Hematopoietic multipotent progenitor cell treated with erythropoietin and hydrocortisone succinate and interleukin-3 and kit ligand, for 8 days (in vitro differentiated cells): ENCODE measurements around the gene EMILIN1.

Experiments
- DNase-seq: peaks from one replicate; pipeline ENCODE4 v3.0.0-alpha.2; 2015

Gene EMILIN1

DNA sequence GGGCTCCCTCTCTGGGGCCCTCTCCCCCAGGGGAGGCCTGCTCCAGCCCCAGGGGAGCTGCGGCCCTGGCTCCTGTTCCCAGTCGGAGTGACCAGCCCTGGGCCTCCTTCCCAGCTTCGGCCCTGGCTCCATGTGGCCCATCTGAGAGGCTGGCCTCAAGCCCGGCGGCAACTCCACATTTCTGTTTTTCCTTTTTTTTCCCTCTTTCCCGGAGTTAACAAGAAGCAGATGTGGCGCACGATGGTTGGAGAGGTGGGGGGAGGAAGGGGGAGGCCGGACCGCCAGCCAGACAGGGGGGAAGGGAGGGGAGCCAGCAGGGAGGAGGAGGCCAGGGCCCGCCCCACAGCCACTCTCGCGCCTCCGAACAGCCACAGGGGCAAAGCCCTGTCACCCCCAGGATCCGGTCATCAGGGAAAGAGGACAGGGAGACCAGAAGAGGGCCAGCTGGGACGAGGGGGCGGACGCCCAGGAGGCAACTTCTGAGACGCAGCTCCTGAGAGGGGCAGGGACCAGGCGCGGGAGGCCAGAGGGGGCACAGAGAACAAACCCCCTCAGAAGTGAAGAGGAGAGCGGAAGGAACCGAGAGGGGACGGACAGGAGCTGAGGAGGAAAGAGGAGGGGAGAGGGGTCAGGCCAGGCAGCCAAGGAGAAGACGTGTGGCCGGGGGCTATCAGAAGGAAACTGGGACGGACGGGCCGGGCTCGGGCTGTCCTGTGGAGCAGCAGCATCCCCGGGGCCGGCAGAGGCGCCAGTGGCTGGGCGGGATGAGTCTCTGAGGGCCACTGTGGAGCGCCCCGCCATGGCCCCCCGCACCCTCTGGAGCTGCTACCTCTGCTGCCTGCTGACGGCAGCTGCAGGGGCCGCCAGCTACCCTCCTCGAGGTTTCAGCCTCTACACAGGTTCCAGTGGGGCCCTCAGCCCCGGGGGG lies at the start of gene EMILIN1:
TSS of gene EMILIN1 (plus strand) at position 349 of the 928 bp plus-strand sequence. CDS start at position 800, 451 bp downstream.
- no peak for DNase-seq

DNA sequence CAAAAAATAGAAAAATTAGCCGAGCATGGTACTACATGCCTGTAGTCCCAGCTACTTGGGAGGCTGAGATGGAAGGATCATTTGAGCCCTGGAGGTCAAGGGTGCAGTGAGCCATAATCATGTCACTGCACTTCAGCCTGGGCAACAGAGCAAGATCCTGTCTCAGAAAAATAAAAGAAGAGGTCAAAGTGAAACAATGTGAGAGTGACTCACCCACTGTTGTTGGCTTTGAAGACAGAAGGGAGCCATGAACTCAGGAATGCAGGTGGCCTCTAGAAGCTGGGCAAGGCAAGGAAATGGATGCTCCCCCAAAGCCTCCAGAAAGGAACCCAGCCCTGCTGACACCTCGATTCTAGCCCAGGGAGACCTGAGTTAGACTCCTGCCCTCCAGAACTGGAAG lies 49.4 kb upstream of the EMILIN1 start:
- no peak for DNase-seq

DNA sequence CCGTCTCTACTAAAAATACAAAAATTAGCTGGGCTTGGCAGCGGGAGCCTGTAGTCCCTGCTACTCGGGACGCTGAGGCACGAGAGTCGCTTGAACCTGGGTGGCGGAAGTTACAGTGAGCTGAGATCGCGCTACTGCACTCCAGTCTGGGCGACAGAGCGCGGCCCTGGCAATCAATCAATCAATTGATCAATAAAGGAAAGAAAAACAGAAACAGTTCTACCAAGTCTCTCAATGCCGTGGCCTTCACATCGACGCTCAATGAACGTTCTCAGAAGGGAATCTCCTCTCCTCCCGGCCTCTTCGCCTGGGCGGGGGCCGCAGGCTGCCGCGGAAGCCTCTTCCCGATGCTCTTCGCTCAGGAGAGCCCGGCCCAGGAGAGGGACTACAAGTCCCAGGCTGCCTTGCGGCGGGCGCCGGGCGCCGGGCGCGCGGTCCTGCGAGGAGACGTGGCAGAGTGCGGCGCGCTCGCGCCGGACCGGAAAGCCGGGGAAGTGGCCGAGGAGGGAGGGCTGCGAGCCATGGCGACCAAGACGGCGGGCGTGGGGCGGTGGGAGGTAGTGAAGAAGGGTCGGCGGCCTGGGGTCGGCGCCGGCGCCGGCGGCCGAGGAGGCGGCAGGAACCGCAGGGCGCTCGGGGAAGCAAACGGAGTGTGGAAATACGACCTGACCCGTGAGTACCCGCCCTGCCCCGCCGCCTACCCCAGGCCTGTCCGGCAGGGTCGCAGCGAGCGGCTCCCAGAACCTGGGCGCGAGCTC lies 45.7 kb upstream of the EMILIN1 start, which contains the start of gene TMEM214:
TSS of gene TMEM214 (plus strand) at position 471 of the 758 bp plus-strand sequence. CDS start at position 522, 51 bp downstream.
- peak; percentile 89 for DNase-seq

DNA sequence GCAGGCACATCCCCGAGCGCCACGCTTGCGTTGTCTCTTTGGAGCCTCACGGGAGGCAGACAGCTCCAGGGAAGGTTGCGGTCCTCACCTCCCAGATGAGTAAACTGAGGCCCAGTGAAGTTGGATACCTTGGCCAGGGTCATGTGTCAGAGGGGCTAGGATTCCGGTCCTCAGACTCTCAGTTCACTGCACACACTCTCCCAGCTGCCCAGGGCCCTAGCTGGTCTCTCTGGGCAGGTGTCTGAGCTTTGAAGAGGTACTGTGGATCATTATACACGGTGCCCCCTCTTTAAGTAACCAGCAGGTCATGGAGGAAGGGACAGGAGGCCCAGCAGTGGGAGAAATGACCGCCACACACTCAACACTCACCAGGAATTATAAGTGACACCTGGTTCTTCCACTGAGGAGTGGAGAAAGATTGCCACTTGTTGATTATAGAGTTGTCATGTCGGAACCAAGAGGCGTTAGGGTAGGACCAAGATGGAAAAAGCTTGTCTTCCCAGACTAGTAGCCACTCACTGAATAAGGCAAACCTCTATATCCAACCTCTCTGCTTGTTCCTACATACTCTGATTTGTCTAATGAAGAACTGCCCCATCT lies 45.1 kb upstream of the EMILIN1 start:
- DNase-seq: no peak

DNA sequence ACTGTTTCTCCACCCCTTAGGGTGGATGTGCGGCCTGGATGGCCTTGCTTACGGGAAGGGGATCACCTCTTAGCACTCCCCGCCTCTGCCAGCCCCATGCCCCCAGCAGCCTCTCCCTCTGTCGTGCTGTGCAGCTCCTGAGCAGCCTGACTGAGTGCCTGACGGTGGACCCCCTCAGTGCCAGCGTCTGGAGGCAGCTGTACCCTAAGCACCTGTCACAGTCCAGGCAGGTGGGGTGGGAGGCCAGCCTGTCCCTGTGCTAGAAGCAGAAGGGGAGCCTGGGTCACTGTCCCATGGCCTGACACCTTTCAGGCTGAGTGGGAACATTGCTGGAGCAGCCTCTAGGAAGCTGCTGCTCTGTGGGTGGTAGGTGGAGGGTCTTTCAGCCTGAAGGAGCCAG lies 40.4 kb upstream of the EMILIN1 start:
- no peak for DNase-seq

DNA sequence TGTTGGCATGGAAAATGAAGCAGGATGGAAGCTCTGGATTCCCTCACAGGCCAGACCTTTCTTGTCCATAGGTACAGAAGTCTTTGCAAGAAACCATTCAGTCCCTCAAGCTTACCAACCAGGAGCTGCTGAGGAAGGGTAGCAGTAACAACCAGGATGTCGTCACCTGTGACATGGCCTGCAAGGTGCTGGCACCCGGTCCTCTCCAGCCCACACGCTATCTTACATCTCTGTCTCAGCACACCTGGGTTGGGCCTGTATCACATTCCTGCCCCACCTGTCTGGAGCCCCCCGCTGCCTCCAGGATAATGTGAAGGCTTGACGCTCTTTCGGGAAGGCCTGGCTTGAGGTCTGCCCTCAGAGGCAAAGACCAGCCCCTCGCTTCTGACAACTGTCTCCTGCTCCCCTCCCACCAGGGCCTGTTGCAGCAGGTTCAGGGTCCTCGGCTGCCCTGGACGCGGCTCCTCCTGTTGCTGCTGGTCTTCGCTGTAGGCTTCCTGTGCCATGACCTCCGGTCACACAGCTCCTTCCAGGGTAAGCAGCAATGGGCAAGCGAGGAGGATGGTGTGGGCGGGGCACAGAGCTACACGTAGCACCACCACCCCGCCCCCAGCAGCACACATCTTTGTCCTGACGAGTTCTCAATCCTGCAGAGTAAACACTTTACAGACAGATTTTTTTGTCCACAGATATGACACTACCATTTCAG lies 39.6 kb upstream of the EMILIN1 start:
- no peak for DNase-seq

DNA sequence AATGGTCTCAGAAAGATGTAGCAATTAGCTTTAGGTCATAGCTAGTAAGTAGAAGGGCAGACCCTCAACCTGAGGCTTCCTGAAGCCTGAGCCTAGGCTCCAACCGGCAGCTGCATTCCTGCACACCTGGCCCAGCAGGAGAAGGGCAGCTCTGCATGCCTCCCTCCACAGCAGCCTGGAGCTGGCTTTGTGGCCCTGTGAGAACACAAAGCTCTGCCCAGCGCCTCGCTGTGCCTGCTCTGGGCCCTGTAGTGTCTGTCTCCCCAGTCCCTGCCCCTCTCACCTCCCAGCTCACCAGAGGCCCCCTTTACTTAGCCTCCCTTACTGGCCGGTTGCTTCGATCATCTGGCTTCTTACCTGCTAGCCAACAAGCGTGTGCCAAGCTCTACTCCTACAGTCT lies 39.0 kb upstream of the EMILIN1 start:
- DNase-seq: no peak

DNA sequence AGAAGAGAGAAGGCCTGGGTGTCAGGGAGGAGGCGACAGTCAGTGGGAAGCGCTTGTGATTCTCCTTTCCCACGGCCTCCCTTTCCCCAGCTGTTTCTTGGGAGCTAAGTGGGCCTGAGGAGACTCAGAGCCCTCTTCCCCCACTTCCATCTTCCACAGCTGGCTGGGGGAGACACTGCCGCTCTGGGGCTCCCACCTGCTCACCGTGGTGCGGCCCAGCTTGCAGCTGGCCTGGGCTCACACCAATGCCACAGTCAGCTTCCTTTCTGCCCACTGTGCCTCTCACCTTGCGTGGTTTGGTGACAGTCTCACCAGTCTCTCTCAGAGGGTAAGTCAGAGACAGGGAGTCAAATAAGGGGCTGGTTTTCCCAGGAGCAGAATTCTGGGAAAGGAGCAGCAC lies 38.5 kb upstream of the EMILIN1 start:
- no peak for DNase-seq

DNA sequence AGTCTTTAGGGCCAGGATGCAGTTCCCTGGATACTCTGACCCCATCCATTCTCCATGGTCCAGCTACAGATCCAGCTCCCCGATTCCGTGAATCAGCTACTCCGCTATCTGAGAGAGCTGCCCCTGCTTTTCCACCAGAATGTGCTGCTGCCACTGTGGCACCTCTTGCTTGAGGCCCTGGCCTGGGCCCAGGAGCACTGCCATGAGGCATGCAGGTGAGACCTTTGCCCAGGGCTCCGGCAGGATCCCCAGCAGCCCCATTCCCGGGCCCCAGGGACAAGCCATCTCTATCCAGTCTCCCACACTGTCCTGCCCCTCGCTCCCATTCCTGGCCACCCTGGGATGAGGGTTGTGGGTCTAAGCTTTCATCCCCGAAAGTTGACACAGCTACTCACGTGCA lies 38.1 kb upstream of the EMILIN1 start:
- no peak for DNase-seq

DNA sequence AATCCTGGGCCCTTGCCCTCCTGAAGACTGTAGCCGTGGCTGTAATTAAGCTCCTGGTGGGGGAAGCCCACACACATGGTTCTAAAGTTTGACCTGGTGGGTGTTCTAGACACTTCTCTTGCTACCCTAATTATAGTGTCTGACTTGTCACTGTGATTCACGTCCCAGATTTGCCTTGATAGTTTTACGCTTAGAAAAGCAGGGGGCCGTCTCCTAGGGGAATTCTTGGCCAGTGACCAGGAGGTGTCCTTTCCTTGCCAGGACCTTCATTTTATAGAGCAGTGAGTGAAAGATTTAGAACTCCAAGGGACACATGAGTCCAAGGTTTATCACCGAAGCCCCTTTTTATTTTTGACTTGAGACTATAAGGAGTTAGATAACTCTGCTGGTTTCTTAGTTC lies 36.7 kb upstream of the EMILIN1 start:
- no peak for DNase-seq

DNA sequence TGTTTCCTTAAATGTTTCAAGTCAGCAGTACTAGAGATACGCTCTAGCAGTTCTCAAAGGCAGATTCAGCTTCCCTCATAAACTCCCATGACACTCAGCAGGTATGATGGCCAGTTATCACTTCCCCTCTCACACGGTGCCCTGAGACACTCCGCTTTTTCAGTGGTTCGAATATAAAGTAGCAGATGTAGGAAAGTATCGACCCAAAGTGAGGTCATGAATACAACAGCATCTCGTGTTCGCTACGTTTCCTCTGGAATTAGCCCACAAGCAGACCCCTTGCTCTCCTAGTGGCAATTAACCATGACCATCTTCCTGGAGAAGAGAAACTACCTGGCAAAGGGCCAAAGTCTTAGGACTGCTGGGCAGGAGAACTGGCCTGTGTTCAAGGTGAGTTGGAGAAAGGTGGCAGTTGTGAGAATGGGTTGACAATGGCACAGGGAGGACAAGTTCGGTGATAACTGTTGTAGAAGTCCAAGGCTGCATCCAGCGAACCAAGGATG lies 36.2 kb upstream of the EMILIN1 start:
- DNase-seq: no peak

DNA sequence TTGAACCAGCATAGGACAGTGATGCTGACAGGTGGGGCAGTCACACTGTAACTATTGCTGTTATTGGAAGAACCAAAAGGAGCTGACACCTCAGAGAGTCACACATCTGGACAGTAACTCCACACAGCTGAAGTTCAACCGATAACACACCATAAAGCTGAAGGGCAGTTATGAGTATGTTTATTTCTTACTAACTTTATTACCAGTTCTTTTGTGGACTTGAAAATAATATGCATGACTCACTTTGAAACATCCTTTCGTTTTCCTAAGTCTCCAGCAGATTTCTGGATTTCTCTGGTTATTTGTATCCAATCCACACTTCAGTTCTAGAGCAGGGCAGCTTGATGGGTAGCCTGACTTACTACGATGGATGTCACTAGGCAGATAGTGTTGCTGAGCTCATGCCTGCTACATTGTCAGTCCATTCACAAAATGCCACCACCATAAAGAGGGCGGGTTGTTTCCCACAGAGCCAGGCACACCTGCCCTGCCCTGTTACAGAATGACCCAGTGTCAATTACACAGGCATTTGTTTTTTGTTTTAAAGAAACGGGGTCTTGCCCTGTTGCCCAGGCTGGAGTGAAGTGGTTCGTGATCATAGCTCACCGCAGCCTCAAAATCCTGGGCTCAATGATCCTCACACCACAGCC lies 35.3 kb upstream of the EMILIN1 start:
- no peak for DNase-seq

DNA sequence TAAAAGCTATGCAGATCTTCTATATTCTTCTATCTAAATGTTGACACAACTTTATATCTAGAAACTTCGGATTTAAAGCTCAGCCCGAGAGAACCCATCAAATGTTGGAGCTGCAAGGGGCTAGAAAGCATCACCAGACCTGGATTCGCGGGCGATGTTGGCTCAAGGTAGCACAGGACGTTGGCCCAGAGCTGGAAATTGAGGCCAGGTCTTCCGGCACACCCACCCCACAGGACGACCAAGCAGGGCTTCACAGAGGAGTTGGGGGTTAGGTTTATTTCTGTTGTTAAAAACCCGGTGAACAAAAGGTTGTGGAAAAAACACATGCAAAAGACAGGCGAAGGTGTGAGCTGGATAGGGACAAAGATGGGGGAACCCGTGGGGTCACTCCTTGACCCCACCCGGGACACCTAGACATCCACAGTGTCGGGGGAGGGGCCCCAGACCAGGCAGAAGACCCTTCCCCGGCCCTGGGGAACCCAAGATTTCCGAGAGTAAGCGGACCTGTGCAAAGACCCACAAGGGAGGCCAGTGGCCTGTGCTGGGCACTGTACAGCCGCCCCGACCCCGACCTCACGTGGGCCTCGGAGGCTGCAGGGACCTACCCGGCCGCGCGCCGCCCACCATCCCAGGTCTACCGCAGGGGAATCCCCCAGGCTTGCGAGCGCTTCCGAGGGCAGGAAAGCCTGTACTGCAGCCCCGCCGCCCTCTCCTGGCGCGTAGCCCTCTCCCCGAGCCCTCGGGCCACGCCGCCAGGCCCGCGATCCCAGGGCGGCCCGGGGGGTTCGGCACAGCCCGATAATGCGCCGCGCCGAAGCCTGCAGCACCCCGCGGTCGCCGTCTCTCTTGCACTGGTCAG lies 28.8 kb upstream of the EMILIN1 start:
- DNase-seq: no peak

DNA sequence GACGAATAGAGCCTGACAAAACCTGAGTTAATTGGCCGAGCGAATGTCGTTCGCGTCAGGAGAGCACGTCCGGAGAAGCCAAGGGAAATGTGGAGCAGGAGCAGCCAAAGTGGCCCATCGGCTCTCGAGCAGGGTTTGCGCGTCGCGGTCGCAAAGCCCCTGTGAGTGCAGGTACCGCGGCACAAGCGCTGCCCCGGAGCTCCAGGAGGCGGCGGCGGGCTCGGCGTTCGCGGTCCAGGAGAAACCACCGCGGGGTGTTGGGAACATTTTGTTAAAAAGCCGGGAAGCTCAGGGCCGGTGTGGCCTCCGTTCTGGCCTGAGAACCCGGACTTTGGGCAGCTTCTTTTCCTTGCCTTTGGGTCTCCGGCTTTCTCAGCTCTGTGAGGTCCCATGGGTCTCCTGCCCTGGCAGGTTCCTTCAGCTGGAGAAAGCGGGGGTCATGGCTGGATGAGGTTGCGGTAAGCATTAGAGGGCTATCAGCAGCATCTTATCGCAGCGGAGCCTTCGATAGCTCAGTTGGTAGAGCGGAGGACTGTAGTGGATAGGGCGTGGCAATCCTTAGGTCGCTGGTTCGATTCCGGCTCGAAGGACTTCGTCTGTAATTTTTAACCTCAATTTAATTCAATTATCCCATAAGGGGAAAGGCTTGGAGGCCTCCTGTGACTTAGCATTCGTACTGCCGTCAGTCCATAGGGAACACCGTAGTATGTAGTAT lies 28.0 kb upstream of the EMILIN1 start:
- DNase-seq: peak; percentile 94

DNA sequence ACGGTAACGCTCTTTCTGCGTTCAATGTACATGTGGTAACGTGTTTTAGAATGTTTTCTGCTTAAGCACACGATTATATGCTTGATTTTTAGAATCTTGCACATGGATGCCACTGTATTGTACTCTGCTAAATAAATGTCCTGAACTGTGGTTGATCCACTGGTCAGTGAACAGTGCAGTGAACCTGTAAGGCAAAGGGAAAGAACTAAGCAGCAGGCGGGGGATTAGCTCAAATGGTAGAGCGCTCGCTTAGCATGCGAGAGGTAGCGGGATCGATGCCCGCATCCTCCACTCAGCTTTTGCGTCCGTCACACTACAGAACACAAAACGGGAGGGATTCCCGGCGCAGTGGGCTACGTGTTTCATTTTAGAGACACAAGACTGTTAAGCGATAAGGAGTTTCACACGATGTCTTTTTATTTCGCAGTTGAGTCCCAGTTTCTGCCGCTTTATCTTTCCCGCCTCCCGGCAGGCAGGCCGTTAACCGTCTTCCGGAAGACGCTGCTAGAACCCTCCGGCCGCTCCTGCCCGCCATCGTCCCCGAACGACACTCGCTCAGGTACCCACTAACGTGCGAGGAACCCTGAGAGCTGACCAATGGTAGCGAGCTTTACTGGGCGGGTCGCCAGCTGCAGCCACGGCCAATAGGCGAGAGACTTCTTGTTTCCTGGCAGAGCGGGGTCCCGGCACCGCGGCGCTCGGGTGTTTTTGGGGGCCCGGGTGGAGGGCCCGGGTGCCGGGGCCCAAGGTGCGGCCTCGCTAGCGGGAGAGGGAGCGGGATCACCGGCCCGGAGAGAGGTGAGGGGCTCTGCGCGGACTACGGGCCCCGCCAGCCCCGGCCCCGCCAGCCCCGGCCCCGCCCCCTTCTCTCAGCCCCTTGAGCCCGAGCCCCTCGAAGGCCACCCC lies 27.2 kb upstream of the EMILIN1 start, which contains the start of gene AGBL5:
TSS of gene AGBL5 (plus strand) at position 673 of the 906 bp plus-strand sequence. CDS start 1,291 bp downstream, outside the sequence.
- peak; percentile 96 for DNase-seq

DNA sequence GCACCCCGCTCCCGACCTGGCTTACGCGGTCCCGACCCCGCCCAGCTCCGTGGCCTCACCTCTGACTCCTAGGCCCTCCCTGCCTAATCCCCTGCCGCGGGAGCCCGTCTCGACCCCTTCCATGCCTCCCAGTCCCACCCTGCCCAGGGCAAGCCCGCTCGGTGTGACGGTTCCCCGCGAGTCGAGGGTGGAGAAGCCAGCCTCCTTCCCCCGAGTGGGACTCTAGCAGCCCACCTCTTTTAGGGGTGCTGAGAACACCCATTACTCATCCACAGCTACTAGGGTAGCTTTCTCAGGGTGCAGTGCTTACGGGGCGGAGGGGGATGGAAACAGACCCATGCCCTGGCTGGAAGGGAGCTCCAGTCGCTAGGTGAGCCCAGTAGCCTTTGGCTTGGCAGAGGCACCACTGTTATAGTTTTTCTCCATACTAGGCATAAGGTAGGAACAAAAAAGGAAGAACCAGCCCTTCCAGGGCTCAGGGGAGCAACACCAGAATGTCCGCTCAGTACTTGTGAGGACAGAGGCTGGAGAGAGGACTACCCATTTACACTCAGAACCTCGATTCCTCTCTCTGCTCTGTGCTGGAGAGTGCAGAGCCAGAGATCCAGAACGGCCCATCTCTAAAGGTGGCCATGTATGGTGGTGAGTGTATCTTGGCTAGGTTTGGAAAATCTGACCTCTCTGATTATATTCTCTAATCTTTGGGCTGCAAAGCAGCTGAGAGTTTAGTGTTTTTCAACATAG lies 26.3 kb upstream of the EMILIN1 start:
- peak; percentile 16 for DNase-seq

DNA sequence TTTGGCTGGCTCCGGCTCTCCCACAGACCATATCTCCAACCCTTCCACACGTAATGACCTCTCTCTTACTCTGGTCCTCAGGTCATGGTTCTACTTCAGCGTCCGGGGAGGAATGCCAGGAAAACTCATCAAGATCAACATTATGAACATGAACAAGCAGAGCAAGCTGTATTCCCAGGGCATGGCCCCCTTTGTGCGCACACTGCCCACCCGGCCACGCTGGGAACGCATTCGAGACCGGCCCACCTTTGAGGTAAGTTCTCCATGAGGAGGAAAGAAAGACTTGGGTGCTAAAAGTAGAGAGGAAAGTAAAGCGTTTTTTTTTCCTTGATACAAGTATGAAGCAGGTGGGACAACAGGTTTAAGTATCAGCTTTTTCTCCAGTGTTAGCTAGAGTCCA lies 25.1 kb upstream of the EMILIN1 start:
- no peak for DNase-seq

DNA sequence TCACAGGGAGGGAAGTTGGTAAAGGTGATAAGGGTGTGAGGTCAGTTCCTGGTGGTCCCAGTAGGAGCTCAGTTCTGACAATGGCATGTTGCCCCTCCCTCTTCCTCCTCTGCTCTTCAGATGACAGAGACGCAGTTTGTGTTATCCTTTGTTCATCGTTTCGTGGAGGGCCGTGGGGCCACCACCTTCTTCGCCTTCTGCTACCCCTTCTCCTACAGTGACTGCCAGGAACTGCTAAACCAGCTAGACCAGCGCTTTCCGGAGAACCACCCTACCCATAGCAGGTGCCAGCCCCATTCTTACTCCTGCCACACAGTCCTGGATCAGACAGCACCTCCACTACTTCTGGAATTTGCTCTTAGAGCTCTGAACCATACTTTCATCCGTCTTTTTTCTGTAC lies 24.6 kb upstream of the EMILIN1 start:
- DNase-seq: no peak
